Thoracic aorta (tissue), 2 donors: ENCODE measurements around the gene PDE6H. TPM values are rescaled to one million over a fixed set of nuclear protein-coding genes. Genes with fewer than 3 reads are reported as not detected.

Source experiments
- ATAC-seq: fragments of 150-250 bp; one replicate; pipeline ENCODE4 v1.8.0; 2017; ENCODE audit warnings: low read depth; ENCODE audit not compliant: insufficient number of reproducible peaks, low FRiP score
- DNase-seq: peaks from one replicate; pipeline ENCODE4 v3.0.0-alpha.2; 2020; ENCODE audit warnings: low spot score
- H3K27ac ChIP-seq, 2 donors: fragments of 200-600 bp; sonication (generic); 1 replicate in 1 of 2; 2 replicates in 1 of 2; pipeline ENCODE4 v1.5.1; 2016; ENCODE audit warnings: mild to moderate bottlenecking in 2 of 2, moderate library complexity in 2 of 2
- H3K27me3 ChIP-seq: fragments of 200-600 bp; sonication (generic); replicated peaks from 2 replicates; pipeline ENCODE4 v1.6.0; 2016; ENCODE audit warnings: mild to moderate bottlenecking; ENCODE audit not compliant: insufficient read depth
- H3K36me3 ChIP-seq: fragments of 200-600 bp; sonication (generic); one replicate; pipeline ENCODE4 v1.5.1; 2016
- H3K4me1 ChIP-seq, 2 donors: fragments of 200-600 bp; sonication (generic); 1 replicate in 1 of 2; 2 replicates in 1 of 2; pipeline versions ENCODE4 v1.5.1 to v1.6.0; 2016; ENCODE audit warnings: low read depth in 2 of 2, mild to moderate bottlenecking in 1 of 2; ENCODE audit not compliant: control insufficient read depth in 1 of 2
- H3K4me3 ChIP-seq: fragments of 200-600 bp; sonication (generic); 2 replicates; pipeline ENCODE4 v1.5.1; 2016; ENCODE audit warnings: mild to moderate bottlenecking
- H3K9me3 ChIP-seq: fragments of 200-600 bp; sonication (generic); 2 replicates; pipeline ENCODE4 v1.5.1; 2016
- CTCF ChIP-seq: fragments of 200-600 bp; sonication (generic); IDR thresholded peaks from one replicate; pipeline ENCODE4 v1.5.1; 2019; ENCODE audit warnings: antibody characterized with exemption
- total RNA-seq, 2 donors: library from RNA; depleted of rRNA; stranded (reverse); fragments of >200 nt; gene quantifications; one replicate each; pipeline versions ENCODE4 v1.1.0 to v1.2.3, GENCODE V29; 2016

PDE6H gene
- total RNA-seq, result not detected

- ATAC-seq, result no peak
- no peak for TF ChIP-seq CTCF
- no peak within 1 kb of the TSS for H3K27ac ChIP-seq
Measured at GRCh38 chr12:14972816-14973215, at the start of gene PDE6H. PDE6H (plus strand) TSS chr12:14973042; CDS start chr12:14978013, 4,971 bp downstream.

GRCh38 chr12:14923944-14924343 lies 48.9 kb upstream of the PDE6H start:
- DNase-seq (no peak), ATAC-seq (no peak)
- no peaks in the 10 kb centered on the region for H3K36me3 ChIP-seq
- H3K27ac ChIP-seq, result no peak overlapping the region
- no peak overlapping the region for H3K4me3 ChIP-seq
- H3K27me3 ChIP-seq, result no peaks in the 10 kb centered on the region
- TF ChIP-seq CTCF, result no peak
- peaks cover 2 to 14% of the 10 kb centered on the region in 2 donors for H3K4me1 ChIP-seq
- no peaks in the 10 kb centered on the region for H3K9me3 ChIP-seq

More at GRCh38 chr12:14972816-14973215, at the start of gene PDE6H:
- Histone ChIP-seq H3K4me1 (no peaks in the 10 kb centered on the region), H3K36me3 (no peaks in the 10 kb centered on the region), H3K27me3 (no peaks in the 10 kb centered on the region), H3K9me3 (no peaks in the 10 kb centered on the region), H3K4me3 (no peak within 1 kb of the TSS)
- no peak for DNase-seq

GRCh38 chr12:14924541-14924940 lies 48.3 kb upstream of the PDE6H start:
- DNase-seq (no peak), ATAC-seq (no peak)

GRCh38 chr12:14927267-14927666 lies 45.6 kb upstream of the PDE6H start:
- Histone ChIP-seq H3K36me3 (no peaks in the 10 kb centered on the region), H3K27ac (no peak overlapping the region), H3K9me3 (no peaks in the 10 kb centered on the region), H3K4me1 (peaks cover 16 to 39% of the 10 kb centered on the region in 2 donors), H3K4me3 (no peak overlapping the region), H3K27me3 (no peaks in the 10 kb centered on the region)
- ATAC-seq (no peak), DNase-seq (no peak)
- TF ChIP-seq CTCF, result no peak

More at GRCh38 chr12:14924541-14924940, 48.3 kb upstream of the PDE6H start:
- Histone ChIP-seq H3K36me3 (no peaks in the 10 kb centered on the region), H3K27ac (no peak overlapping the region), H3K27me3 (no peaks in the 10 kb centered on the region), H3K9me3 (no peaks in the 10 kb centered on the region), H3K4me1 (peaks cover 6 to 20% of the 10 kb centered on the region in 2 donors), H3K4me3 (no peak overlapping the region)
- TF ChIP-seq CTCF, result no peak

GRCh38 chr12:14928931-14929330 lies 43.9 kb upstream of the PDE6H start:
- H3K27me3 ChIP-seq, result no peaks in the 10 kb centered on the region
- no peaks in the 10 kb centered on the region for H3K36me3 ChIP-seq
- ATAC-seq (no peak), DNase-seq (no peak)
- no peaks in the 10 kb centered on the region for H3K9me3 ChIP-seq
- peaks cover 16 to 39% of the 10 kb centered on the region in 2 donors for H3K4me1 ChIP-seq
- no peak for TF ChIP-seq CTCF
- peak overlapping the region; percentile 42 for H3K4me3 ChIP-seq
- H3K27ac ChIP-seq, result peak overlapping the region; percentile 50 to 69
